ENCODE results near the gene ADGRL2. TPM values are rescaled to one million over a fixed set of nuclear protein-coding genes. Genes with fewer than 3 reads are reported as not detected.

ADGRL2 gene
- total RNA-seq (2022; extraction: Qiagen RNA extraction) = 6.3 to 10.4 TPM (median 7.3 TPM) in 5 replicates

GRCh38 chr1:81800695-81801650 lies at the start of gene ADGRL2:
ADGRL2 (plus strand) TSS chr1:81800934; CDS start chr1:81836985, 36,051 bp downstream.

